ENCODE results near the gene PON2.
A peak's percentile ranks its signal among the peaks of the same experiment; 100 is the strongest.
"Not testable (repeated sequence)": the region's sequence is repeated elsewhere in the genome, so short reads cannot be mapped to it uniquely, and the experiment has no call there.

PON2 gene

DNA sequence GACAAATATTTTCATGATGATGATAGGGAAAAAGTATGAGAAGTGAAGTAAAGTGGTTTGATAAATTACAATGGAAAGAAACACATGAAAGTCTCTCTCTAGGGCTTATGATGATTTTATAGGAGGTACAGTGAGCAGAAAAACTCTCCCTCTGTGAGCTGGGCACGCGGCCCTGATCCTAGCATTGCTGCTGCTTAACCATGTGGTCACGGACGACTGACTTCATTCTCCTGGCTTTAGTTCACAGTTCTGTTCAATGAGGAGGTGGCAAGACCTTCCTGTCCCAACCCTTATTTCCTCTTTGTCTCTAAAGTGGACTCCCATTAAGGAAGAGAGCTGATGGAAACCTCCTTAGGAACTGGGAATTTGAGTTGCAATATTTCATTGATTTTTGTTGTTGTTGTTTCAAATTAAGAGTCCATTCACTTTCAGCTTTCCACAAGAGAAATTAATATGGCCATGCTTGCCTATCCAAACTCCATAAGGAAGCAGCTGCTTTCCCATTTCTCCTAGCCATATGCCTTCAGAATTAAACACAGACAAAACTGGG is 30.4 kb downstream of the PON2 start:
- DNase-seq, result peak; percentile 22

DNA sequence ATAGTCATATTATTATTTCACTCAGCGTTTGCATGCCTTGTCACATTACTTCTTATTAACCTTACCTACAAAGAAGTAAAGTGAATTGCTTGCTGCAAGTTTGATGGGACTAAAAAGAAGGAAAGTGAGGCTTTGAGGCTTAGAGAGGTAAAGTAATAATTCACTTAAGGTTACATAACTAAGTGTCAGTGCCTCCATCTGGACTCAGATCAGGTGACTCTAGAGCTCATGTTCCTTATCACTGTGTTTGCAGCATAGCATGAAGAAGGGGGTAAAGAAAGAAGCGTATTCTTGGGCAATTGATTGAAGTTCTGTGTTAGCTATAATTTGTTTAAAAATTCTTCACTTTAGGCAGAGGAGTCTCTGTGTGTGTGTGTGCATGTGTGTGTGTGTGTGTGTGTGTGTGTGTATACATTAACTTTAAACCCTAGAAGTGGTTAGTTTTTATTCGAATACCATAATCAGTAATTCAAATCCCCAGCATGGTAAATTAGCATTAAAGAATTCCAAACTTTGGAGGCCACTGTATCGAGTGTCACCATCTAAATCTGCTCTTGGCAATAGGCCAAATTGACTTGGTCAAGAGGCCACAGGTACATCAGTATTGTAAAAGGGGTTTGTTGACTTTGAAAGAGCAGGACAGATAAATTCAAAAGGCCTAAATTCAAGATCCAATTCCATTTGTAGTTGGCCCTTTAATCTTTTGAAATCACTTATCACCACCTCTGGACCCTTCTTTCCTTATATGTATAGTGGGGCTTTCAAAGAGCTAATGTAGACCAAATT is 36.5 kb downstream of the PON2 start:
- DNase-seq, result no peak

DNA sequence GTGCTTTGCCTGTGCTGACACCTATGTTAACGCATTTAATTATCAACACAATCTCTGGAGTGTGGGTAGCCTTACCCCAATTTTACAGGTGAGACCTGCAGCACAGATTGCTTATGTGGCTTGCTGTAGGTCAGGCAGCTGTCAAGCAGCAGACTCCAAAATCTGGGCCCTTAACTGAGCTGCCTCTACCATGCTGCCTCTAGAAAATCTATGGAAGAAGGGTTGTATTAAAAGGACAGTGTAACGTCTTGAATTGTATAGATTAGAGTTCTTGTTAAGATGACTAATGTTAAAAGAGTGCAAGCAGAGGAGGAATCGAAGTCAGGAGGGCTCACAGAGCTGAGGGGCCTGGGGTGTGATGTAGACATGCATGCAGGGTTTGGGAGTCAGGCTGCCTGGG is 37.4 kb downstream of the PON2 start:
- DNase-seq, result no peak

DNA sequence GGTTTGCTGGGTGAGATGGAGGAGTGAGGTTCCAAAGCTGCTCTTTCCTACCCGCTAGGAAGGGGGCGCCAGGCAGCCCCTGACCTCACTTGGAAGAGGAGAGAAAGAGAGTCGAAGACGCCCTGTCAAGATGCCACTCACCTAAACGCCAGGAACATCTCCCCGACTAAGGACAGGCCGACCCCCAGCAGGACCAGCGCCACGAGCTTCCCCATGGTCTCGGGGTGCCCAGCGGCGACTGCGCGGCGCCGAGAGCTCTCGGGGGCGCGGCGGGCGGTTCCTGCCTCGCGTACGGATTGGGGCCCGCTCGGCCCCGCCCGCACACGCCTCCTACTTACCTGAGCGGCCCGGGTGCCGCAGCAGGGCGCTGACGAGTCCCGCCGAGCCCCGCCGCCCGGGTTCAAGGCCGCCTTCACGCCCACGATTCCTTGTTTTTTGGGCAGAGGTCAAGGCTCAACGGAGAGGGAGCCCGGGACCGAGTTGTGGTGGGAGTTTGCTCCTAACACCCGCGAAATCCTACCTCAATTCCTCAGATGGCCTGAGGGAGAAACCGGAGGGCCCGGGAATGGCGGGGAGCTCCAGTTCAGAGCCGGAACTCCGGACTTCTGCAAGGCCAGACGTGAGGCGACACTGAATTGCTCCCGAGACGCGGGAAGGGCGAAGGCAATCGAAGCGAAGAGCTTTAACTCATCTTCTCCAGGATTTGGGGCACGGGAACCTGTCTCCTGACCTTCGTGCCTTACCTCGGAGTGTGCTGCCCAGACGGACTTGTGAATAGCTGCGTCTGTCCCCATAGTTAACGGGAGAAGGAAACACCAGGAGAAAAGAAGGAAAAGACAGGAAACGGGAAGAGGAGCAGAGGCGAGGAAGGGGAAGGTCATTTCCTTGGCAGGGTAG is 38.4 kb downstream of the PON2 start, which contains the start of gene PON3:
TSS of gene PON3 (minus strand) at position 240 of the 897 bp plus-strand sequence. CDS start at position 215, 25 bp downstream.
- peak; percentile 26 for DNase-seq

DNA sequence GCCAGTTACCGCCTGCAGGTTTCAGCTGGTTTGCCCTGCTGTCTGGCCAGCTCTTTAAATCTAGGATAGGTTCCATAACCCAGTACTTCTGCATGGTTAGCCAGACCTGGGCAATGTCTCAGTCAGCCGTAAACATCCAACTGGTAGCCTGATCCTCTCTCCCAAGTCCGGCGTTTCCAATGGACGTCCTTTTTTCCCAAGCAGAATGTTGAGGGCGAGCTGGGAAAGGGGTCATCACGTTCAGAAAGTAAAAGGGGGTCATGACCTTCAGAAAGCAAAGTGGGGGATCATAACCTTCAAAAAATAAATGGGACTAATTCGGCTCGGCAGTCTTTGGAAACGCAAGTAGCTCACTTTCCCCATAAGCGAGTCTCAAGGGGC is 39.1 kb downstream of the PON2 start:
- DNase-seq, result no peak

DNA sequence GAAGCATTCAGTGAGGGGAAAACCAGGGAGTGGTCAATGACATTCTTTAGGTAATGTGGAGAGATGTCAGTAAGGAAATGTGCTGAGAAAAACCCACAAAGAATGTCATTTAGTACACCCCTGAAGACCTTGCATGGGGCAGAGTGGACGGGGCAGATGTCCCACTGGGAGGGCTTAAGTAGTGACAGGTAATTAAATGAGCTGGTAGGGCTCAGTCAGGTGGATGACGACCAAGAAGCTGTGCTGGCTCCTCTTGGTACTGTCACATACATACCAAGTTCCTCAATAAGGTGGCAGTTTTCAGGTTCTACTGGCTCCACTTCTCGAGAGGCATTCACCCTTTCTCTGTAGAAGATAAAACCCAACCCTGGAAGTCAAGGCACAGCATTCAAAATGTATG is 40.5 kb downstream of the PON2 start:
- no peak for DNase-seq

DNA sequence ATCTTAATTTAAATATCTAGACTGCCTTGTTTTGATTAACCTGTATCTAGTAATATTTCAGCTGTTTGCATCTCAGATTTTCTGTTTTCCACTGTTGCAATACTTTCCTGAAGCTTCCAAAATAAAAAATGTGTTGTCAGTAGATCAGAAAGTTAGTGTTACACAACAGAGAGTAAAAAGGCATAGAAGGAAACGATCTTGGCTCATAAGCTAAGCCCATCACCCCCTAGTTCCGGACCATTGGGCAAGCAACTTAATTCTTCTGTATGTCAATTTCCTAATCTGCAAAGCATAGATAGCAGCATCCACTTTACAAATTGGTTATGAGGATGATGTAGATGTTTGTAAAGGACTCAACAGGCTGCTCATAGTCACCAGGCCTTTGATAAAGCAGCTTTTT is 43.1 kb downstream of the PON2 start:
- no peak for DNase-seq

DNA sequence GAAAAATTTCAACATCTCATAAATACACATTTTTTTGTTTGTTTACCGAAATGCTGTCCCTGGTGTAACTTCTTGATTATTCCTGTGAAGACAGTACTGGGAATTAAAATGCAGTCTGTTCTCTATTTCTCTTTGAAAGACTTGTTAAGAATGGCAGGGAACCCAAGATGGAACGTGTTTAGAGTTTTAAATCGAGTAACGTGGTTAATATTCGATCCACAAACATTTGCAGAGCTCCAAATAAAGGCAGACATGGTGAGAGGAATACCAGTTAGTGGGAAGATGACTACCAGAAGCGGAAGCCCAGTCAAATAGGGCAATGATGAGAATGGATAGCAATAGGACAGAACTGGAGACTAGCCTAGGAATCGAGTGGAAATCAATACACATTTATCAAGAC is 45.3 kb downstream of the PON2 start:
- no peak for DNase-seq

DNA sequence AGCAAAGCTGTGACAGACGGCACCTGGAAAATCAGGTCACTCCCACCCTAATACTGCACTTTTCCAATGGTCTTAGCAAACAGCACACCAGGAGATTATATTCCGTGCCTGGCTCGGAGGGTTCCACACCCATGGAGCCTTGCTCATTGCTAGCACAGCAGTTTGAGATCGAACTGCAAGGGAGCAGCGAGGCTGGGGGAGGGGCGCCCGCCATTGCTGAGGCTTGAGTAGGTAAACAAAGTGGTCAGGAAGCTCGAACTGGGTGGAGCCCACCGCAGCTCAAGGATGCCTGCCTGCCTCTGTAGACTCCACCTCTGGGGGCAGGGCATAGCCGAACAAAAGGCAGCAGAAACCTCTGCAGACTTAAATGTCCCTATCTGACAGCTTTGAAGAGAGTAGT is 55.4 kb downstream of the PON2 start:
- not testable (repeated sequence) for DNase-seq

DNA sequence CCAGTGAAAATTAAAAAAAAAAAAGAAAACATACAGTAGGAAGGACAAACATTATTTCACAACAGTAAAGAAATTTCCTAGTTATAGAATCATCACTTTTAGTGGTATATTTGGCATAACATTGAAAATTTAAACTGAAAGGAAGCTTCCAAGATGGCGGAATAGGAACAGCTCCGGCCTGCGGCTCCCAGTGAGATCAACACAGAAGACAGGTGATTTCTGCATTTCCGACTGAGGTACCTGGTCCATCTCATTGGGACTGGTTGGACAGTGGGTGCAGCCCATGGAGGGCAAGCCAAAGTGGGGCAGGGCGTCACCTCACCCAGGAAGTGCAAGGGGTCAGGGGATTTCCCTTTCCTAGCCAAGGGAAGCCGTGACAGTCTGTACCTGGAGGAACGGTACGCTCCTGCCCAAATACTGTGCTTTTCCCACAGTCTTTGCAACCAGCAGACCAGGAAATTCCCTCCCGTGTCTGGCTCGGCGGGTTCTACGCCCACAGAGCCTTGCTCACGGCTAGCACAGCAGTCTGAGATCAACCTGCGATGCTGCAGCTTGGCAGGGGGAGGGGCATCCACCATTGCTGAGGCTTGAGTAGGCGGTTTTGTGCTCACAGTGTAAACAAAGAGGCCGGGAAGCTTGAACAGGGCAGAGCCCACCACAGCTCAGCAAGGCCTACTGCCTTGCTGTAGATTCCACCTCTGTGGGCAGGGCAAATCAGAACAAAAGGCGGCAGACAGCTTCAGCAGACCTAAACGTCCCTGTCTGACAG is 58.0 kb downstream of the PON2 start:
- DNase-seq, result no peak

DNA sequence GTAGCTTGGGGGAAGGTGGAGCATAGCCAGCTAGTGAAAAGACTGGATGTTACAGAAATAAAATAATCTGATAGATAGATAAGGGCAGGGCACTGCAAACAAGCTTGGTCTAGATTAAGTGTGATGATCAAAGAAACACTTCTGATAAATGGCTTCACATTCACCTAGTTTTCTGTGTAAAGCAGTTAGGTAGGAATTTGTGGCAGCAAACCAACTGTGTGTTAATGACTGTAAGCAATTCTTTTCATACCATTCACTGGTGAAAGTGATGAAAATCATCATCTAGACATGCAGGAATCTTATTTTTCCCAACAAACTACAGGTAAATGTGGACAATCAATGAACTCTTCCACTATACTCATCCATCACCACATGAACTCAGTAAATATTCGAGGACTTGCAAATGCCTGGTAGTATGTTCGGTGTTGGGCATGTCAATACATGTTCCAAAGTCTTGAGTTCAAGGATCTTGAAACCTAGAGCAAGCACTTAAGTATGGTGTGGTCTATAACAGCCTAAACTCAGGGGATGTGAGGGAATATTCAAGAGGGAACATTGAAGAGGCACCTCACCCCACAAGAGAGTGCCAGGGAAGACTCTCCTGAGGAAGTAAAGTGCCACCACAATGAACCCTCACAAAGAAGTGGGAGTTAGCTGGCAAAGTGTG is 59.1 kb downstream of the PON2 start:
- no peak for DNase-seq

DNA sequence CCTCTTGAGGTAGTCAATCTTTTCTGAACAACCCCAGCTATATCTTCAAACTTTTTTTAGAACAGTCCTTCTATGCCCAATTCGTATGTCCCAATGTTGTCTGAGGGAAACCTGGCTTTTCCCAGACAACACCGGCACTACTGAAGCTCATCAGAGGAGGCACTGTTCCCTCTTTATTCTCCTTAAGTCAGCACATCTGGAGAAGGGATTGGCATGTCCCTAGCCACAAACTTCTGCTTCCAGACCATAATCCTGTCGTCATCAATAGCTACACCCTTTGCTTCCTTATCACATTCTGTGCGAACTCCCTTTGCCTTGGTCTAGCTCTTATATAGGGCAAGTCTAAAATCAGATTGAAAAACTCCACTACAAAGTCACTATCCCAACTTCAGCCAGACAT is 61.5 kb downstream of the PON2 start:
- no peak for DNase-seq

DNA sequence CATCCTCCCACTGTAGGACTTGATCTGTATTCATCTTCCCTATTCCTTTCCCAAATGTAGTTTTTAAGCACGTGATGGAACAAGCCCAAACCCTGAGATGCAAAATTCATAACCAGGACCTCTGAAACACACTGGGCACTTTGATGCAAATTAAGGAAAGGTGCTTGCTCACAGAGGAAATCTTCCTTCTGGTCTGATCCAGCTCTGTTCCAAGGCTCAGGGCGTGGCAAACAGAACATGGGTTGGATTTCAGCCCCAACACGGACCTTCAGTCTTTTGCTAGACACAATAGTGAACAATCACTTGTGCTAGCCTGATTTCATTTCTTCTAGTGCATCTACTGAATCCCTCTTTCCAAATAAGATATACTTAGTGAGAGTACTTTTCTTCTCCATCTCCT is 66.6 kb downstream of the PON2 start:
- no peak for DNase-seq

DNA sequence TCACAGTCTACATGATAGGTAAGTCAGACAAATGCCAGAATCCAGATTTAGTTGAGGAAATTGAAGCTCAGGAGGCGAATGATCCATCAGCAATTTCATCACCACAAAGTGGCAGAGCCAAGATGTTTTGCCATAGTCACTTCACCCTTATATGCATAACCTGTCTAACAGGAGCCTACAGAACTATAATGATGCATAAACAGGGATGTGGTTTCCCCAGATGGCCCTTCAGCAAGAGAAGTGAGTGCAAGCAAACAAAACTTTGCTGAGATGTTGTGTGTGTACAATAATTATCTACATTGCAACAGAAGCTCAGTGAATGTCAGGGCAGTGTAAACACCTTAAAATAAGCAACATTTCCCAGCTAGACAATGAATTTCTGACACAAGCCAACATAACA is 67.2 kb downstream of the PON2 start:
- DNase-seq, result no peak

DNA sequence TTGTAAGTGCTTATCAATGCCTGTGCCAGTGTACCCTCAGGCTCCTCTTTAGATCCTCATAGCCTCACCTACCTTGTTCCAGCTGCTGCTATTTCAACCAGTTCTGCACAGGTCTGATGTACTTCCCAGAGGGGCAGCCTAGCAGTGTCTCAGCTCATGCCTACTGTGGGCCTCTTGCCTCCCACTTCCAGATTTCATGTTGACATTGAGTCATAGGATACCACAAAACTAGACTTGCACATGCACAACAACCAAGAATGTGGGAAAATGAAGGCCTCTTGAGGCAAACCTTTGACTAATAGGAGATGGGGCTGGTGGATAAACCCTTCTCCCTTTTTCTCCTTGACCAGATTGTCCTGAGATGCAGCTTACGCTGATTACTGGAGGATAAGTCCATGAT is 69.7 kb downstream of the PON2 start:
- DNase-seq, result no peak

DNA sequence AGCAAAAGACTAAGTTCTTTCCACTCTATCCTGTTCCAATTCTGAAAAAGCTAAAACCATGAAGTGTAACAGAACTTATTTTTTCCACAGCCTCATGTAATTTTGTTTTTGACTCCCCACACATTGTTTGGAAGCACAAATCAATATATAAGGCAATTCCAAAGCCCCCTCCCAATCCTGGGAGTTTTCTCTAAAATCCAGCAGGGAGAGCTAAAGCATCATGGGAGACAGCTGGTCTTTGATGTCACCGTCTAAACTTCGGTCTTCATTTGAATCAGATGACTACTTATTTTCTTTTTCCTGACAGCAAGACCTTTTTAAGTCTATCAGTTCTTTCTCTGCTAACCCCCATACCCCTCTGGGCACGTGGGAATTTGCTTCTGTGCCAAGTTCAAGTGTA is 77.2 kb downstream of the PON2 start:
- DNase-seq, result no peak
